GM23248 (cell line): ENCODE measurements around the gene FAM217A. TPM values are rescaled to one million over a fixed set of nuclear protein-coding genes. Genes with fewer than 3 reads are reported as not detected.
A peak's percentile ranks its signal among the peaks of the same experiment; 100 is the strongest.

ENCODE experiments used
- DNase-seq: peaks from one replicate; pipeline ENCODE4 v3.0.0-alpha.2; 2015
- H2AFZ ChIP-seq: fragments of 200-600 bp; sonication (generic); 2 replicates; pipeline ENCODE4 v1.6.1; 2016; ENCODE audit warnings: antibody characterized with exemption
- H3F3A ChIP-seq: fragments of 200-600 bp; sonication (generic); 2 replicates; pipeline ENCODE4 v1.6.1; 2016; ENCODE audit warnings: mild to moderate bottlenecking, antibody characterized with exemption, mixed run types; ENCODE audit not compliant: insufficient read depth
- H3K27ac ChIP-seq: fragments of 200-600 bp; sonication (generic); 2 replicates; pipeline ENCODE4 v1.5.1; 2016; ENCODE audit warnings: mild to moderate bottlenecking
- H3K27me3 ChIP-seq: fragments of 200-600 bp; sonication (generic); replicated peaks from 2 replicates; pipeline ENCODE4 v1.6.1; 2016; ENCODE audit warnings: mild to moderate bottlenecking; ENCODE audit not compliant: insufficient read depth
- H3K36me3 ChIP-seq: fragments of 200-600 bp; sonication (generic); 2 replicates; pipeline ENCODE4 v1.6.1; 2016; ENCODE audit warnings: low read depth, mild to moderate bottlenecking
- H3K4me1 ChIP-seq: fragments of 200-600 bp; sonication (generic); 2 replicates; pipeline ENCODE4 v1.6.1; 2016; ENCODE audit warnings: mild to moderate bottlenecking; ENCODE audit not compliant: insufficient read depth
- H3K4me2 ChIP-seq: fragments of 200-600 bp; sonication (generic); one replicate; pipeline ENCODE4 v1.6.1; 2016; ENCODE audit warnings: mild to moderate bottlenecking; ENCODE audit not compliant: unreplicated experiment
- H3K4me3 ChIP-seq: fragments of 200-600 bp; sonication (generic); 2 replicates; pipeline ENCODE4 v1.5.1; 2016; ENCODE audit warnings: mild to moderate bottlenecking
- H3K79me2 ChIP-seq: fragments of 200-600 bp; sonication (generic); 2 replicates; pipeline ENCODE4 v1.6.1; 2016; ENCODE audit warnings: mild to moderate bottlenecking; ENCODE audit not compliant: insufficient read depth
- H3K9ac ChIP-seq: fragments of 200-600 bp; sonication (generic); 2 replicates; pipeline ENCODE4 v1.6.1; 2016; ENCODE audit warnings: mild to moderate bottlenecking
- H3K9me2 ChIP-seq: fragments of 200-600 bp; sonication (generic); 2 replicates; pipeline ENCODE4 v1.6.1; 2016; ENCODE audit warnings: mixed run types, mild to moderate bottlenecking, moderate library complexity; ENCODE audit not compliant: insufficient read depth
- H3K9me3 ChIP-seq: fragments of 200-600 bp; sonication (generic); one replicate; pipeline ENCODE4 v1.6.1; 2017; ENCODE audit warnings: low read depth
- H4K20me1 ChIP-seq: fragments of 200-600 bp; sonication (generic); 2 replicates; pipeline ENCODE4 v1.6.0; 2016; ENCODE audit not compliant: insufficient read depth
- EZH2 ChIP-seq: fragments of 200-600 bp; sonication (generic); IDR thresholded peaks from 2 replicates; pipeline ENCODE4 v1.6.1; 2018; ENCODE audit warnings: antibody characterized with exemption, mild to moderate bottlenecking; ENCODE audit not compliant: insufficient read depth, poor library complexity, severe bottlenecking
- EZH2phosphoT487 ChIP-seq: fragments of 200-600 bp; sonication (generic); IDR thresholded peaks from 2 replicates; pipeline ENCODE4 v1.6.1; 2018; ENCODE audit warnings: antibody characterized with exemption, moderate library complexity, mild to moderate bottlenecking, low read depth; ENCODE audit not compliant: insufficient read depth
- WGBS, 2 experiments: methylation state at CpG; one replicate each; pipeline ENCODE4 v1.1.6; 2015 to 2017; ENCODE audit warnings: low lambda C conversion rate in 2 of 2, low coverage in 1 of 2; ENCODE audit errors: missing lambda C conversion rate in 2 of 2; 5-methylcytosine and 5-hydroxymethylcytosine counted together
- in situ Hi-C: fragments of 300-500 bp; cut with MboI; formaldehyde crosslinking; loops from 2 replicates; pipeline ENCODE4 v1.15.0; 2020
- polyA plus RNA-seq: library from polyadenylated mRNA; unstranded; fragments of >200 nt; fragmentation: Nextera tagmentation; extraction: Ambion mirVana; gene quantifications from 2 replicates; pipeline ENCODE4 v1.2.1, GENCODE V29; 2016
- total RNA-seq: library from RNA; depleted of rRNA; stranded (reverse); fragments of >200 nt; shearing (Covaris generic); gene quantifications from 2 replicates; pipeline ENCODE4 v1.2.3, GENCODE V29; 2014

Gene FAM217A
- total and polyA plus RNA-seq, 2 experiments from 2014 or later, result not detected

- Histone ChIP-seq H3K27me3 (no peaks in the 10 kb centered on the region), H3K79me2 (peaks cover 100% of the 10 kb centered on the region), H4K20me1 (peaks cover 34% of the 10 kb centered on the region), H3K9me3 (no peaks in the 10 kb centered on the region), H2AFZ (no peak overlapping the region), H3K4me2 (no peak overlapping the region), H3K9ac (no peak overlapping the region), H3K36me3 (peaks cover 19% of the 10 kb centered on the region), H3K27ac (no peak overlapping the region), H3K9me2 (no peaks in the 10 kb centered on the region), H3F3A (no peaks in the 10 kb centered on the region), H3K4me1 (0 out of 2 replicates have a peak, but pooled peaks cover 7% of the 10 kb centered on the region), H3K4me3 (no peak overlapping the region)
- DNase-seq, result no peak
- in situ Hi-C loops, result no loop called here
- TF ChIP-seq EZH2 (no peak), EZH2phosphoT487 (no peak)
- 97% methylated on average over 7 of the region's 7 CpGs for WGBS, 2 experiments
Measured at GRCh38 chr6:4029687-4030086, 49.2 kb downstream of the FAM217A start.

GRCh38 chr6:4028051-4028450, 50.9 kb downstream of the FAM217A start:
- H3K27ac ChIP-seq, result peak overlapping the region; percentile 1; the same call in 1 of the 2 replicates
- peaks cover 19% of the 10 kb centered on the region for H3K36me3 ChIP-seq
- 0 out of 2 replicates have a peak, but pooled peaks cover 3% of the 10 kb centered on the region for H3F3A ChIP-seq
- H3K9ac ChIP-seq, result no peak overlapping the region
- H3K4me2 ChIP-seq, result no peak overlapping the region
- no peaks in the 10 kb centered on the region for H3K9me2 ChIP-seq
- H3K9me3 ChIP-seq, result no peaks in the 10 kb centered on the region
- H3K79me2 ChIP-seq, result peaks cover 100% of the 10 kb centered on the region
- no peak overlapping the region for H3K4me3 ChIP-seq
- in situ Hi-C loops, result no loop called here
- H3K27me3 ChIP-seq, result no peaks in the 10 kb centered on the region
- no peak overlapping the region for H2AFZ ChIP-seq
- DNase-seq, result no peak
- H3K4me1 ChIP-seq, result peaks cover 15% of the 10 kb centered on the region
- peaks cover 35% of the 10 kb centered on the region for H4K20me1 ChIP-seq
- TF ChIP-seq EZH2 (no peak), EZH2phosphoT487 (no peak)

DNA sequence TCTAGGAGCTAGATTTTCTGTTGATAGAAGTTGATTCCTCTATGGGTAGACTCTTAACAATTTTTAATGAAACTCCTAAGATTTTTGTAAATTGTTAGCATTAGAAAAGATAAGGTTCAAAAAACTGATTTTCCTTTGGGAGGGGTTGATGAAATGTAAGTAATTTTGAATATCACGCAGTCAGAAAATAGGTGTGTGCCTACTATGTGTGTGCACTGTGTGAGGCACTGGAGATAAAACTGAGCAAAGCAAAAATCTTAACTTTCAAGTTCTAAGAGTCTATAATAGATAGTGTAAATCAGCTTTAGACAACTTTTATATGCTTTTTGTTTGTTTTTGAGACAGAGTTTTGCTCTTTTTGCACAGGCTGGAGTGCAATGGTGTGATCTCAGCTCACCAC, 53.3 kb downstream of the FAM217A start:
- in situ Hi-C loops, result no loop called here
- H3K9me3 ChIP-seq, result no peaks in the 10 kb centered on the region
- 96 to 100% methylated on average over 1 of the region's 1 CpG for WGBS, 2 experiments
- no peak overlapping the region for H3K9ac ChIP-seq
- H3K27ac ChIP-seq, result no peak overlapping the region
- no peak for DNase-seq
- no peak for TF ChIP-seq EZH2
- TF ChIP-seq EZH2phosphoT487, result no peak
- no peak overlapping the region for H2AFZ ChIP-seq
- no peak overlapping the region for H3K4me2 ChIP-seq
- H3K36me3 ChIP-seq, result no peaks in the 10 kb centered on the region
- H3K79me2 ChIP-seq, result peaks cover 96% of the 10 kb centered on the region
- no peaks in the 10 kb centered on the region for H3K9me2 ChIP-seq
- H4K20me1 ChIP-seq, result peaks cover 34% of the 10 kb centered on the region
- peaks cover 18% of the 10 kb centered on the region for H3K4me1 ChIP-seq
- H3K27me3 ChIP-seq, result no peaks in the 10 kb centered on the region
- H3K4me3 ChIP-seq, result no peak overlapping the region
- H3F3A ChIP-seq, result peaks cover 13% of the 10 kb centered on the region

- Histone ChIP-seq H4K20me1 (peaks cover 21% of the 10 kb centered on the region), H3F3A (peaks cover 25% of the 10 kb centered on the region), H3K27ac (peak overlapping the region; percentile 89), H3K36me3 (no peaks in the 10 kb centered on the region), H2AFZ (no peak overlapping the region), H3K79me2 (peaks cover 89% of the 10 kb centered on the region), H3K27me3 (no peaks in the 10 kb centered on the region), H3K9me2 (no peaks in the 10 kb centered on the region), H3K9ac (peak overlapping the region; percentile 94), H3K4me2 (peak overlapping the region; percentile 99), H3K4me3 (peak overlapping the region; percentile 83), H3K4me1 (peaks cover 25% of the 10 kb centered on the region), H3K9me3 (no peaks in the 10 kb centered on the region)
- 2 to 5% methylated on average over 1 of the region's 1 CpG for WGBS, 2 experiments
- TF ChIP-seq EZH2phosphoT487, result no peak
- no peak for TF ChIP-seq EZH2
- peak; percentile 41 for DNase-seq
- in situ Hi-C loops, result no loop called here
Measured at GRCh38 chr6:4023240-4023639, 55.7 kb downstream of the FAM217A start.
